ENCODE measurements around the gene SNED1.

GRCh38 chr2:240995041-240996021, 3.1 kb upstream of the SNED1 start:
- TF ChIP-seq CTCF (IDR thresholded peaks at IDR 0.05) (no peak), POLR2A (IDR thresholded peaks at IDR 0.05) (no peak), POLR2AphosphoS5 (IDR thresholded peaks at IDR 0.05) (no peak)

Measured in suprapubic skin (tissue), 4 donors.